HepG2 (cell line): ENCODE data around the gene USP36. TPM values are rescaled to one million over a fixed set of nuclear protein-coding genes. Genes with fewer than 3 reads are reported as not detected.

Experiments used
- ADNP ChIP-seq: sonication (generic); formaldehyde crosslinking; IDR thresholded peaks from 2 replicates; pipeline ENCODE4 v1.4.0; 2020; ENCODE audit warnings: missing genetic modification reagents
- AKNA ChIP-seq: sonication (generic); formaldehyde crosslinking; IDR thresholded peaks from 2 replicates; pipeline ENCODE4 v1.4.0; 2020; ENCODE audit warnings: missing genetic modification reagents, borderline replicate concordance
- CREM ChIP-seq, 2 experiments: sonication (generic) in 1 of 2; formaldehyde crosslinking in 1 of 2; IDR thresholded peaks; 2 replicates each; pipeline versions ENCODE4 v1.4.0 to v1.6.1; 2016 to 2020; ENCODE audit warnings: antibody characterized with exemption in 1 of 2, mild to moderate bottlenecking in 1 of 2, missing genetic modification reagents in 1 of 2
- FOXA1 ChIP-seq, 2 experiments: fragments of 450-650 bp in 1 of 2; sonication (generic) in 1 of 2; formaldehyde crosslinking in 1 of 2; IDR thresholded peaks; 2 replicates each; pipeline versions ENCODE4 v1.4.0 to v1.6.1; 2016 to 2020; ENCODE audit warnings: missing genetic modification reagents in 1 of 2
- HNRNPK ChIP-seq: fragments of 200-400 bp; formaldehyde crosslinking; IDR thresholded peaks from 2 replicates; pipeline ENCODE4 v1.6.1; 2018; ENCODE audit warnings: low read length, low read depth, moderate library complexity, mild to moderate bottlenecking; ENCODE audit not compliant: poor library complexity, severe bottlenecking
- SMAD9 ChIP-seq: sonication (generic); formaldehyde crosslinking; IDR thresholded peaks from 2 replicates; pipeline ENCODE4 v1.5.1; 2020; ENCODE audit warnings: mild to moderate bottlenecking, missing genetic modification reagents
- SRY ChIP-seq: sonication (generic); formaldehyde crosslinking; IDR thresholded peaks from 2 replicates; pipeline ENCODE4 v1.8.0; 2022; ENCODE audit warnings: mild to moderate bottlenecking, missing genetic modification reagents
- polyA plus RNA-seq, 8 experiments: library from polyadenylated mRNA; depleted of rRNA in 3 of 8; stranded (reverse) in 7 of 8; unstranded in 1 of 8; fragments of >200 nt; fragmentation: Illumina TruSeq in 4 of 8; extraction: Trizol in 4 of 8; gene quantifications; 2 replicates each; pipeline versions ENCODE4 v1.2.1 to v1.2.3, GENCODE V29; 2011 to 2016; ENCODE audit warnings: low read depth in 4 of 8, missing spikeins in 1 of 8, mixed read lengths in 1 of 8; ENCODE audit not compliant: insufficient read depth in 1 of 8
- total RNA-seq, 5 experiments: library from RNA; depleted of rRNA; stranded (reverse); fragments of >200 nt; fragmentation: Illumina TruSeq; extraction: Trizol; gene quantifications; 2 replicates each; pipeline ENCODE4 v1.2.3, GENCODE V29; 2016; ENCODE audit warnings: low read depth in 1 of 5
- TF ChIP-seq, protein P1 (sequence below): sonication (generic); formaldehyde crosslinking; IDR thresholded peaks from 2 replicates; pipeline ENCODE4 v1.5.1; 2020; ENCODE audit warnings: missing genetic modification reagents, mild to moderate bottlenecking, borderline replicate concordance
- TF ChIP-seq, protein P2 (sequence below): sonication (generic); formaldehyde crosslinking; IDR thresholded peaks from 2 replicates; pipeline ENCODE4 v1.5.1; 2020; ENCODE audit warnings: missing genetic modification reagents, mild to moderate bottlenecking, borderline replicate concordance
- TF ChIP-seq, protein P3 (sequence below): sonication (generic); formaldehyde crosslinking; IDR thresholded peaks from 2 replicates; pipeline ENCODE4 v1.5.0; 2020; ENCODE audit warnings: mild to moderate bottlenecking, missing genetic modification reagents, borderline replicate concordance

The USP36 gene
- total and polyA plus RNA-seq, 2 of the 13 experiments (the other 11 are each of a cell fraction or from before 2014, with no cell fraction given) = 29.6 to 45.9 TPM

DNA sequence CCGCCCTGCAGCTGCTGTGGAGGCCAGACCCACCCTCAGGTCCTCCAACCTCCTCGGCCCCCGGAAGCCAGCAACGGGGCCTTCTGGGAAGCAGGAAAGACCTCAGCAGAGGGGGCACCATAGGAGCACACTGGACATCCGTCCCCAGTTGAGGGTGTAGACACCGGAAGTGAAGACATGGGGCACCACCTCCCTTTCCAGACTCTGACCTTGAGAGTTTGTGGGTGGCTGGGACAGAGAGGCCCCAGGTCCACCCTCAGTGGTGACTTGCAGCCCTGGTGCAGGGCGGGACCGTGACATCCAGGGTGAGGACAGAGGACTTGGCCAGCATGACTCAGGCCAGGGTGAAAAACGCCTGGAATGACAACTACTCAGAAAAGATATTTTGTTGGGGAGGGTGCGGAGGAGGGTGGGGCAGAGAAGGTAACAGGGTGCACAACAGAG lies 42.5 kb upstream of the USP36 start (continued):
- TF ChIP-seq FOXA1 (IDR thresholded peaks at IDR 0.05) (no peak), FOXA1 (CRISPR knock-in tag; IDR thresholded peaks at IDR 0.05) (0 out of 2 replicates have a peak, but pooled peaks have one; percentile 24), ADNP (no peak), AKNA (CRISPR knock-in tag) (no peak), HNRNPK (no peak), SMAD9 (CRISPR knock-in tag) (no peak), CREM (IDR thresholded peaks at IDR 0.05) (0 out of 2 replicates have a peak, but pooled peaks have one; percentile 34), CREM (CRISPR knock-in tag; IDR thresholded peaks at IDR 0.05) (no peak), SRY (CRISPR knock-in tag) (no peak)
- TF ChIP-seq, protein P1, sequence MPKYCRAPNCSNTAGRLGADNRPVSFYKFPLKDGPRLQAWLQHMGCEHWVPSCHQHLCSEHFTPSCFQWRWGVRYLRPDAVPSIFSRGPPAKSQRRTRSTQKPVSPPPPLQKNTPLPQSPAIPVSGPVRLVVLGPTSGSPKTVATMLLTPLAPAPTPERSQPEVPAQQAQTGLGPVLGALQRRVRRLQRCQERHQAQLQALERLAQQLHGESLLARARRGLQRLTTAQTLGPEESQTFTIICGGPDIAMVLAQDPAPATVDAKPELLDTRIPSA (CRISPR knock-in tag) = no peak
- TF ChIP-seq, protein P2, sequence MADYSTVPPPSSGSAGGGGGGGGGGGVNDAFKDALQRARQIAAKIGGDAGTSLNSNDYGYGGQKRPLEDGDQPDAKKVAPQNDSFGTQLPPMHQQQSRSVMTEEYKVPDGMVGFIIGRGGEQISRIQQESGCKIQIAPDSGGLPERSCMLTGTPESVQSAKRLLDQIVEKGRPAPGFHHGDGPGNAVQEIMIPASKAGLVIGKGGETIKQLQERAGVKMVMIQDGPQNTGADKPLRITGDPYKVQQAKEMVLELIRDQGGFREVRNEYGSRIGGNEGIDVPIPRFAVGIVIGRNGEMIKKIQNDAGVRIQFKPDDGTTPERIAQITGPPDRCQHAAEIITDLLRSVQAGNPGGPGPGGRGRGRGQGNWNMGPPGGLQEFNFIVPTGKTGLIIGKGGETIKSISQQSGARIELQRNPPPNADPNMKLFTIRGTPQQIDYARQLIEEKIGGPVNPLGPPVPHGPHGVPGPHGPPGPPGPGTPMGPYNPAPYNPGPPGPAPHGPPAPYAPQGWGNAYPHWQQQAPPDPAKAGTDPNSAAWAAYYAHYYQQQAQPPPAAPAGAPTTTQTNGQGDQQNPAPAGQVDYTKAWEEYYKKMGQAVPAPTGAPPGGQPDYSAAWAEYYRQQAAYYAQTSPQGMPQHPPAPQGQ (CRISPR knock-in tag) = no peak
- TF ChIP-seq, protein P3, sequence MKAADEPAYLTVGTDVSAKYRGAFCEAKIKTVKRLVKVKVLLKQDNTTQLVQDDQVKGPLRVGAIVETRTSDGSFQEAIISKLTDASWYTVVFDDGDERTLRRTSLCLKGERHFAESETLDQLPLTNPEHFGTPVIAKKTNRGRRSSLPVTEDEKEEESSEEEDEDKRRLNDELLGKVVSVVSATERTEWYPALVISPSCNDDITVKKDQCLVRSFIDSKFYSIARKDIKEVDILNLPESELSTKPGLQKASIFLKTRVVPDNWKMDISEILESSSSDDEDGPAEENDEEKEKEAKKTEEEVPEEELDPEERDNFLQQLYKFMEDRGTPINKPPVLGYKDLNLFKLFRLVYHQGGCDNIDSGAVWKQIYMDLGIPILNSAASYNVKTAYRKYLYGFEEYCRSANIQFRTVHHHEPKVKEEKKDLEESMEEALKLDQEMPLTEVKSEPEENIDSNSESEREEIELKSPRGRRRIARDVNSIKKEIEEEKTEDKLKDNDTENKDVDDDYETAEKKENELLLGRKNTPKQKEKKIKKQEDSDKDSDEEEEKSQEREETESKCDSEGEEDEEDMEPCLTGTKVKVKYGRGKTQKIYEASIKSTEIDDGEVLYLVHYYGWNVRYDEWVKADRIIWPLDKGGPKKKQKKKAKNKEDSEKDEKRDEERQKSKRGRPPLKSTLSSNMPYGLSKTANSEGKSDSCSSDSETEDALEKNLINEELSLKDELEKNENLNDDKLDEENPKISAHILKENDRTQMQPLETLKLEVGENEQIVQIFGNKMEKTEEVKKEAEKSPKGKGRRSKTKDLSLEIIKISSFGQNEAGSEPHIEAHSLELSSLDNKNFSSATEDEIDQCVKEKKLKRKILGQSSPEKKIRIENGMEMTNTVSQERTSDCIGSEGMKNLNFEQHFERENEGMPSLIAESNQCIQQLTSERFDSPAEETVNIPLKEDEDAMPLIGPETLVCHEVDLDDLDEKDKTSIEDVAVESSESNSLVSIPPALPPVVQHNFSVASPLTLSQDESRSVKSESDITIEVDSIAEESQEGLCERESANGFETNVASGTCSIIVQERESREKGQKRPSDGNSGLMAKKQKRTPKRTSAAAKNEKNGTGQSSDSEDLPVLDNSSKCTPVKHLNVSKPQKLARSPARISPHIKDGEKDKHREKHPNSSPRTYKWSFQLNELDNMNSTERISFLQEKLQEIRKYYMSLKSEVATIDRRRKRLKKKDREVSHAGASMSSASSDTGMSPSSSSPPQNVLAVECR = no peak; the same call in 1 of the 2 replicates
